H1 (cell line): ENCODE results near the gene RPL7A. TPM values are rescaled to one million over a fixed set of nuclear protein-coding genes. Genes with fewer than 3 reads are reported as not detected.

Experiments used
- CTCF ChIA-PET: fragments of 300-600 bp; sonication (Branson Sonifier 250); formaldehyde crosslinking; loops from one replicate; lab custom pipeline; 2021; ENCODE audit not compliant: partially characterized antibody; lab: Charles Lee
- POLR2A ChIA-PET: fragments of 300-600 bp; sonication (Branson Sonifier 250); formaldehyde crosslinking; loops from one replicate; lab custom pipeline; 2021; ENCODE audit warnings: inconsistent platforms; ENCODE audit not compliant: partially characterized antibody; lab: Charles Lee
- DNase-seq, 2 experiments: peaks; one replicate each; pipeline versions ENCODE4 v3.0.0 to v3.0.0-alpha.2; 2010 to 2022; ENCODE audit warnings: low spot score in 2 of 2, low read depth in 1 of 2, mixed read lengths in 1 of 2
- FAIRE-seq: peaks from 2 replicates; lab custom pipeline; 2011; peaks lifted over from hg19 to GRCh38; lab: Jason Lieb, UNC
- H2AFZ ChIP-seq: 2 replicates; pipeline ENCODE4 v1.8.1; 2012; ENCODE audit warnings: low read length, inconsistent platforms
- H2AK5ac ChIP-seq: 2 replicates; pipeline ENCODE4 v1.6.1; 2013; ENCODE audit warnings: low read depth, low read length
- H2BK120ac ChIP-seq: replicated peaks from 2 replicates; pipeline ENCODE3; 2013; ENCODE audit warnings: low read depth, low read length, inconsistent platforms
- H2BK12ac ChIP-seq: 2 replicates; pipeline ENCODE4 v1.6.1; 2013; ENCODE audit warnings: low read depth, low read length
- H2BK15ac ChIP-seq: 2 replicates; pipeline ENCODE4 v1.6.1; 2013; ENCODE audit warnings: low read length
- H2BK20ac ChIP-seq: 2 replicates; pipeline ENCODE4 v1.6.1; 2013; ENCODE audit warnings: low read length
- H2BK5ac ChIP-seq: 2 replicates; pipeline ENCODE4 v1.6.1; 2013; ENCODE audit warnings: low read depth, low read length
- H3K14ac ChIP-seq: 2 replicates; pipeline ENCODE4 v1.6.1; 2013; ENCODE audit warnings: inconsistent platforms; ENCODE audit not compliant: insufficient read length
- H3K18ac ChIP-seq: 2 replicates; pipeline ENCODE4 v1.6.1; 2013; ENCODE audit warnings: low read length; ENCODE audit errors: extremely low read depth
- H3K23ac ChIP-seq: 2 replicates; pipeline ENCODE4 v1.6.1; 2013; ENCODE audit warnings: inconsistent platforms; ENCODE audit not compliant: insufficient read length
- H3K23me2 ChIP-seq: 2 replicates; pipeline ENCODE4 v1.6.1; 2013; ENCODE audit warnings: low read depth, low read length
- H3K27ac ChIP-seq: 2 replicates; pipeline ENCODE4 v1.6.1; 2011; ENCODE audit warnings: low read depth, low read length, inconsistent platforms
- H3K27me3 ChIP-seq, 4 experiments: replicated peaks in 1 of 4; 1 replicate in 1 of 4; 2 replicates in 3 of 4; pipeline versions ENCODE4 v1.6.1 to v1.8.1; 2011 to 2013; ENCODE audit warnings: low read length in 3 of 4, mild to moderate bottlenecking in 3 of 4, inconsistent platforms in 2 of 4, mixed read lengths in 2 of 4, moderate library complexity in 1 of 4; ENCODE audit not compliant: control insufficient read depth in 3 of 4, insufficient read depth in 3 of 4; ENCODE audit errors: extremely low read depth in 1 of 4
- H3K36me3 ChIP-seq, 4 experiments: 2 replicates each; pipeline versions ENCODE4 v1.6.1 to v1.8.1; 2011 to 2013; ENCODE audit warnings: mild to moderate bottlenecking in 4 of 4, low read length in 3 of 4, moderate library complexity in 2 of 4, control low read depth in 1 of 4, inconsistent platforms in 1 of 4; ENCODE audit not compliant: insufficient read depth in 4 of 4, control insufficient read depth in 2 of 4
- H3K4ac ChIP-seq: replicated peaks from 2 replicates; pipeline ENCODE3; 2013; ENCODE audit warnings: low read length, low read depth, mixed read lengths, inconsistent platforms; ENCODE audit not compliant: insufficient read length
- H3K4me1 ChIP-seq, 4 experiments: replicated peaks in 1 of 4; 1 replicate in 1 of 4; 2 replicates in 3 of 4; pipeline versions ENCODE4 v1.6.1 to v1.8.1; 2011 to 2013; ENCODE audit warnings: low read length in 3 of 4, inconsistent platforms in 2 of 4, mixed read lengths in 1 of 4; ENCODE audit not compliant: insufficient read depth in 4 of 4, control insufficient read depth in 3 of 4
- H3K4me2 ChIP-seq, 2 experiments: 2 replicates each; pipeline versions ENCODE4 v1.6.1 to v1.8.1; 2011 to 2013; ENCODE audit warnings: low read depth in 2 of 2, low read length in 2 of 2, control low read depth in 1 of 2, inconsistent platforms in 1 of 2, mild to moderate bottlenecking in 1 of 2; ENCODE audit not compliant: insufficient read depth in 1 of 2
- H3K4me3 ChIP-seq, 4 experiments: fragments of 200-600, 300-600 bp in 1 of 4; sonication (generic), shearing (Covaris generic), sonication (Bioruptor Twin) in 1 of 4; 2 replicates each; pipeline versions ENCODE4 v1.5.1 to v1.8.1; 2011 to 2016; ENCODE audit warnings: low read length in 4 of 4, low read depth in 3 of 4, control low read depth in 2 of 4, inconsistent platforms in 2 of 4, mild to moderate bottlenecking in 2 of 4, mixed read lengths in 1 of 4, moderate library complexity in 1 of 4; ENCODE audit not compliant: insufficient read depth in 2 of 4; ENCODE audit errors: extremely low read depth in 1 of 4
- H3K56ac ChIP-seq: replicated peaks from 2 replicates; pipeline ENCODE3; 2013; ENCODE audit warnings: low read depth, mild to moderate bottlenecking, mixed read lengths, low read length, inconsistent platforms; ENCODE audit not compliant: insufficient read length
- H3K79me1 ChIP-seq: 2 replicates; pipeline ENCODE4 v1.6.1; 2013; ENCODE audit warnings: low read depth, low read length, control low read depth
- H3K79me2 ChIP-seq, 2 experiments: 2 replicates each; pipeline versions ENCODE4 v1.6.1 to v1.8.1; 2012 to 2013; ENCODE audit warnings: low read length in 2 of 2, mild to moderate bottlenecking in 2 of 2, inconsistent platforms in 1 of 2; ENCODE audit not compliant: insufficient read depth in 2 of 2, control insufficient read depth in 1 of 2
- H3K9ac ChIP-seq, 4 experiments: replicated peaks in 1 of 4; 1 replicate in 1 of 4; 2 replicates in 3 of 4; pipeline versions ENCODE4 v1.6.1 to v1.8.1; 2011 to 2013; ENCODE audit warnings: low read depth in 3 of 4, low read length in 3 of 4, control low read depth in 2 of 4, mild to moderate bottlenecking in 2 of 4, moderate library complexity in 2 of 4, inconsistent platforms in 1 of 4; ENCODE audit errors: extremely low read depth in 1 of 4
- H3K9me3 ChIP-seq, 2 experiments: 2 replicates each; pipeline versions ENCODE4 v1.6.1 to v1.8.1; 2012 to 2013; ENCODE audit warnings: mild to moderate bottlenecking in 2 of 2, moderate library complexity in 2 of 2, control low read depth in 1 of 2, inconsistent platforms in 1 of 2, low read depth in 1 of 2, low read length in 1 of 2, mixed read lengths in 1 of 2; ENCODE audit not compliant: insufficient read depth in 2 of 2
- H4K20me1 ChIP-seq, 2 experiments: replicated peaks in 1 of 2; 2 replicates each; pipeline versions ENCODE3 to v1.8.1; 2011 to 2013; ENCODE audit warnings: inconsistent platforms in 2 of 2, low read length in 2 of 2, mild to moderate bottlenecking in 1 of 2; ENCODE audit not compliant: insufficient read depth in 2 of 2, control insufficient read depth in 1 of 2
- H4K5ac ChIP-seq: 2 replicates; pipeline ENCODE4 v1.6.1; 2013; ENCODE audit warnings: low read length, low read depth, mixed read lengths, inconsistent platforms; ENCODE audit not compliant: insufficient read length
- H4K8ac ChIP-seq: 2 replicates; pipeline ENCODE4 v1.8.0; 2013; ENCODE audit warnings: mild to moderate bottlenecking, moderate library complexity, low read length, inconsistent platforms; ENCODE audit not compliant: insufficient read depth; ENCODE audit errors: extremely low read depth
- H4K91ac ChIP-seq: replicated peaks from 2 replicates; pipeline ENCODE3; 2013; ENCODE audit warnings: low read length, mixed read lengths, inconsistent platforms; ENCODE audit not compliant: insufficient read length
- ASH2L ChIP-seq: fragments of 200-600, 300-600 bp; sonication (generic); IDR thresholded peaks from one replicate; pipeline ENCODE4 v1.7.1; 2017; ENCODE audit warnings: low read length
- BRCA1 ChIP-seq: IDR thresholded peaks from 2 replicates; pipeline ENCODE4 v1.6.1; 2012; ENCODE audit warnings: low read depth, low read length, improper control_type of control experiment
- CTBP2 ChIP-seq: IDR thresholded peaks from 2 replicates; pipeline ENCODE4 v1.7.0; 2011; ENCODE audit warnings: borderline replicate concordance, mild to moderate bottlenecking, moderate library complexity, mixed read lengths, low read length; ENCODE audit not compliant: insufficient read depth, insufficient read length
- GABPA ChIP-seq: IDR thresholded peaks from 2 replicates; pipeline ENCODE4 v1.6.1; 2011; ENCODE audit warnings: mild to moderate bottlenecking, low read length, moderate library complexity, borderline replicate concordance; ENCODE audit not compliant: insufficient read depth
- GTF2F1 ChIP-seq: IDR thresholded peaks from 2 replicates; pipeline ENCODE4 v1.6.1; 2012; ENCODE audit warnings: low read depth, low read length, improper control_type of control experiment, borderline replicate concordance
- HDAC2 ChIP-seq, 2 experiments: fragments of 300-600 bp in 1 of 2; sonication (generic) in 1 of 2; IDR thresholded peaks; 2 replicates each; pipeline ENCODE4 v1.6.1; 2011 to 2012; ENCODE audit warnings: low read depth in 2 of 2, low read length in 2 of 2, mild to moderate bottlenecking in 2 of 2, moderate library complexity in 2 of 2, borderline replicate concordance in 1 of 2, inconsistent platforms in 1 of 2
- HDAC6 ChIP-seq: IDR thresholded peaks from one replicate; pipeline ENCODE4 v1.7.1; 2012; ENCODE audit warnings: low read depth, mild to moderate bottlenecking, inconsistent platforms, low read length, moderate library complexity
- MAX ChIP-seq: IDR thresholded peaks from 2 replicates; pipeline ENCODE4 v1.6.1; 2012; ENCODE audit warnings: inconsistent platforms
- NANOG ChIP-seq: IDR thresholded peaks from 2 replicates; pipeline ENCODE4 v1.6.1; 2011; ENCODE audit warnings: low read length, low read depth, mild to moderate bottlenecking, inconsistent platforms; ENCODE audit not compliant: insufficient read depth, poor library complexity, severe bottlenecking
- POLR2AphosphoS5 ChIP-seq: IDR thresholded peaks from 2 replicates; pipeline ENCODE4 v1.6.1; 2011; ENCODE audit warnings: low read depth, low read length
- SP4 ChIP-seq: IDR thresholded peaks from 2 replicates; pipeline ENCODE4 v1.6.1; 2012; ENCODE audit warnings: low read length, inconsistent platforms
- SUZ12 ChIP-seq: fragments of 200-600 bp; sonication (generic); IDR thresholded peaks from 2 replicates; pipeline ENCODE4 v1.6.1; 2012; ENCODE audit warnings: mild to moderate bottlenecking, inconsistent platforms, low read length, moderate library complexity, mixed read lengths
- TAF1 ChIP-seq: IDR thresholded peaks from 2 replicates; pipeline ENCODE4 v1.6.1; 2011; ENCODE audit warnings: mild to moderate bottlenecking, low read depth, low read length
- WGBS, 2 experiments: shearing (Covaris generic) in 1 of 2; methylation state at CpG; one replicate each; pipeline versions ENCODE4 v1.1.6 to v1.1.7; 2013 to 2015; ENCODE audit warnings: low lambda C conversion rate in 2 of 2, mixed read lengths in 2 of 2, inconsistent platforms in 1 of 2, low coverage in 1 of 2, missing lambda C conversion rate in 1 of 2; ENCODE audit not compliant: insufficient replicate concordance in 2 of 2, insufficient coverage in 1 of 2, insufficient read length in 1 of 2; ENCODE audit errors: extremely low coverage in 1 of 2, missing lambda C conversion rate in 1 of 2; 5-methylcytosine and 5-hydroxymethylcytosine counted together
- polyA plus RNA-seq, 7 experiments: library from polyadenylated mRNA; depleted of rRNA in 3 of 7; stranded (reverse) in 5 of 7; unstranded in 2 of 7; fragments of >200 nt in 5 of 7; fragments of 200-250 nt in 2 of 7; gene quantifications; 1 replicate in 5 of 7; 2 replicates in 1 of 7; 4 replicates in 1 of 7; pipeline versions ENCODE4 v1.2.1 to v1.2.3, GENCODE V29; 2011 to 2013; ENCODE audit warnings: missing spikeins in 2 of 7, mixed read lengths in 2 of 7
- total RNA-seq: library from RNA; stranded (reverse); fragmentation: NEBNext Ultra II Directional; extraction: Animal tissue kit (Norgen Biotek cat#: 25700); gene quantifications from 2 replicates; pipeline ENCODE4 v1.2.1, GENCODE V29; 2021

RPL7A gene
- total and polyA plus RNA-seq, 2 of the 8 experiments (the other 6 are each of a cell fraction or from before 2014, with no cell fraction given) = 2,578 to 2,783 TPM

- no peak overlapping the region for H2BK15ac ChIP-seq
- peaks cover 5% of the 10 kb centered on the region; the same call in 1 of the 2 replicates for H3K23me2 ChIP-seq
- H3K4me3 ChIP-seq = no peak overlapping the region
- no peak overlapping the region for H2BK120ac ChIP-seq
- H3K4ac ChIP-seq = no peak overlapping the region
- FAIRE-seq (no peak), DNase-seq (no peak)
- ChIA-PET CTCF (interaction anchor here (0.6 to 5.5 kb wide), 18 partner anchors 8 to 369 kb away, joined by 3 to 45 read pairs (median 6); partner anchors contain the start of genes SLC2A6 and SURF1), POLR2A (interaction anchor here (4.0 to 14.8 kb wide), 2 partner anchors 10 to 13 kb away, joined by 25 to 303 read pairs; partner anchors contain the start of genes MED22, RPL7A, SURF1 and SURF2)
- peaks cover 31 to 65% (median 53%) of the 10 kb centered on the region in 4 experiments for H3K36me3 ChIP-seq
- WGBS, 2 experiments = 90% methylated on average over 13 of the region's 13 CpGs; no CpG with 5 or more reads in 1 of the 2 experiments
- no peaks in the 10 kb centered on the region for H3K9me3 ChIP-seq
- H3K27ac ChIP-seq = no peak overlapping the region
- H3K4me2 ChIP-seq = no peak overlapping the region
- H2BK5ac ChIP-seq = no peak overlapping the region
- no peak overlapping the region for H4K5ac ChIP-seq
- H4K8ac ChIP-seq = no peak overlapping the region
- H3K23ac ChIP-seq = no peak overlapping the region
- H4K20me1 ChIP-seq = peaks cover 8 to 26% of the 10 kb centered on the region in 2 experiments
- H2BK20ac ChIP-seq = no peak overlapping the region
- no peak overlapping the region for H3K18ac ChIP-seq
- no peak overlapping the region for H2AFZ ChIP-seq
- H3K14ac ChIP-seq = no peak overlapping the region
- H3K4me1 ChIP-seq = peaks cover 0 to 2% (median 0%) of the 10 kb centered on the region in 4 experiments; a peak in 1 of 7 replicates
- no peak overlapping the region for H3K56ac ChIP-seq
- no peak overlapping the region for H4K91ac ChIP-seq
- H3K79me2 ChIP-seq = peaks cover 2 to 9% of the 10 kb centered on the region in 2 experiments; a peak in 3 of 4 replicates
- H3K27me3 ChIP-seq = no peaks in the 10 kb centered on the region
- no peak overlapping the region for H2BK12ac ChIP-seq
- H3K79me1 ChIP-seq = peaks cover 17% of the 10 kb centered on the region
- no peak overlapping the region for H2AK5ac ChIP-seq
- no peak overlapping the region for H3K9ac ChIP-seq
- TF ChIP-seq SP4 (no peak), SUZ12 (no peak), CTBP2 (no peak), POLR2AphosphoS5 (no peak), TAF1 (no peak), ASH2L (no peak), BRCA1 (no peak), HDAC6 (no peak), MAX (no peak), HDAC2 (IDR thresholded peaks at IDR 0.05; ENCODE audit: borderline replicate concordance in 1 of 2, low read depth in 2 of 2, low read length in 2 of 2) (no peak), GABPA (no peak), NANOG (no peak), GTF2F1 (no peak)
These were observed 7.1 kb upstream of the RPL7A start for GRCh38 chr9:133340916-133341315.
